Effector CD8-positive, alpha-beta T cell (primary cell): ENCODE measurements around the gene C6.

Experiments used
- DNase-seq: peaks from one replicate; lab custom pipeline; 2025; lab: John Stamatoyannopoulos, UW

C6 gene

GRCh38 chr5:41122459-41122858, 90.9 kb downstream of the C6 start:
- DNase-seq = no peak

GRCh38 chr5:41120600-41120999, 92.7 kb downstream of the C6 start:
- DNase-seq = no peak

- DNase-seq = no peak
Measured at GRCh38 chr5:41118177-41118576, 95.2 kb downstream of the C6 start.

GRCh38 chr5:41115281-41115680, 98.1 kb downstream of the C6 start:
- no peak for DNase-seq

- no peak for DNase-seq
Measured at GRCh38 chr5:41112486-41113455, 100.6 kb downstream of the C6 start.

GRCh38 chr5:41109186-41109585, 104.1 kb downstream of the C6 start:
- no peak for DNase-seq

- DNase-seq = no peak
Measured at GRCh38 chr5:41102341-41102740, 111.0 kb downstream of the C6 start.

GRCh38 chr5:41097642-41098041, 115.7 kb downstream of the C6 start:
- no peak for DNase-seq

GRCh38 chr5:41095324-41096101, 117.8 kb downstream of the C6 start:
- DNase-seq = no peak

- DNase-seq = no peak
Measured at GRCh38 chr5:41094871-41095270, 118.5 kb downstream of the C6 start.

GRCh38 chr5:41093803-41094202, 119.5 kb downstream of the C6 start:
- DNase-seq = no peak
